Mesodermal cell (in vitro differentiated cells): ENCODE data around the gene ABR.

ENCODE experiments used
- H3K27ac ChIP-seq: 2 replicates; pipeline ENCODE4 v1.7.0; 2013; ENCODE audit warnings: mild to moderate bottlenecking, low read depth, low read length, moderate library complexity; ENCODE audit not compliant: severe bottlenecking
- H3K36me3 ChIP-seq: 2 replicates; pipeline ENCODE4 v1.7.1; 2013; ENCODE audit warnings: mild to moderate bottlenecking, low read length, moderate library complexity; ENCODE audit not compliant: control insufficient read depth, insufficient read depth
- H3K4me1 ChIP-seq: one replicate; pipeline ENCODE4 v1.7.1; 2013; ENCODE audit warnings: mild to moderate bottlenecking, low read length; ENCODE audit not compliant: insufficient read depth, control insufficient read depth, poor library complexity, severe bottlenecking
- H3K4me3 ChIP-seq: 2 replicates; pipeline ENCODE4 v1.7.0; 2013; ENCODE audit warnings: low read length, control low read depth, mild to moderate bottlenecking; ENCODE audit not compliant: insufficient read depth, poor library complexity, severe bottlenecking; ENCODE audit errors: extremely low read depth
- H3K9me3 ChIP-seq: 2 replicates; pipeline ENCODE4 v1.7.1; 2013; ENCODE audit warnings: mild to moderate bottlenecking, low read length, moderate library complexity; ENCODE audit not compliant: control insufficient read depth
- WGBS, 2 experiments: methylation state at CpG; one replicate each; pipeline ENCODE4 v1.1.5; 2013; ENCODE audit warnings: missing lambda C conversion rate in 2 of 2; ENCODE audit not compliant: insufficient coverage in 2 of 2; 5-methylcytosine and 5-hydroxymethylcytosine counted together

Gene ABR

DNA sequence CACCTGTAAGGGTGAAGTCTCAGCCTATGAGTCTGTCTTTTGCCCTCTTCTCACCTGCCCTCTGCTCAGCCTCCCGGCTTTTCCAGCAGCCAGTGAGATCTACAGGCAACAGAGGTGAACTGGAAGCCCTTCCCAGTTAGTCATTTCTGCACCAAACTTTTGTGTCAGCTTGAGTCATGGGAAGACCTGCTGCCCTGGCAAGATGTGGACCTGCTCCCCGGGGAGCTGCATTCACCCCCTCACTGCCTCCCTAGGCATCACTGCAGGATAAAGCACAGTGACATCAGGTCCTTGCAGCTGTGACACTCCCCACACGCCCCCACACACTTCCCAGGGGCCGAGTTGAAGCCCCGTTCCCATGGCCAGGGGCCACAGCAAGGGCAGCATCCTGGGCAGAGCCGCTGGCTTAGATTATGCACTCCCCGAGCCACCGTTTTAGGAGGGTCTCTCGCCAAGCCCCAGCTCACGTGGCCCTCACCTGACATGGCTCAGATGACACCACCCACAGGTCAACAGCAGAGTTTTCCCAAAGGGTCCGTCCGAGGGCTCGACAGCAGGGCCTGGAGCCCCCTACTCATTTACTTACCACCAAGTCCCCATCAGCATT is 6.5 kb upstream of the ABR start:
- no peak overlapping the region for H3K4me3 ChIP-seq
- WGBS, 2 experiments, result 84% methylated on average over 11 to 13 of the region's 13 CpGs
- no peaks in the 10 kb centered on the region for H3K36me3 ChIP-seq

DNA sequence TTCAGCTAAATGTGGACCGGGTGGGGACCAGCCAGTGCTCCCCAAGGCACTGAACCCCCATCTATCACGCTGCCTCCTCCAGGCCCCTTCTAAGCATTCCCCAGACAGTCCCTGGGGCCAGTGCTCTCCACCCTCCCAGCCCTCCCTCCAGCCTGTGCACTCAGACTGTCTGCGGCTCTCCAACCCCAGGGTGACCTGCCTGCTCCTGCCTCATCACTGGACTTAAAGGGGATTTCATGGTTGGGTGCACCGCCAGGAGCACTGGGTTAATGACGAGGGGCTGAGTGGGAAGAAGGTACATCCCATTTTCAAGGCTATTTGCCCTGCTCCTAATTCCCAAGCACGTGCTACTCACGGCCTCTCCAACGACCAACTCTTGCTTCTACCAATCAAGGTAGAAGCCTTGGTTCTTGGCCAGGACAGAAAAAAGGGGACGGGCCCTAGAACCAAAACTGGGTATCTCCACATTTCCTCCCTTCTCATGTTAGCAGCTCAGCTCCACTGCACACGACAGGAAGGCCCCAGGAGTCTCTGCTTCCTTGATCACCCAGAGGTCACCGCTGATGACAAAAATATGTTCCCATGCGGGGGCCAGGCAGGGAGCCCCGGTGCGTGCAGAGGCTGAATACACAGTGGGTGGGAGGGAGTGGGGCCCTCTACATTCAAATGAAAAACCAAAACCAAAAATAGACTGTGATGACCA is 3.5 kb upstream of the ABR start:
- Histone ChIP-seq H3K4me3 (no peak overlapping the region), H3K27ac (no peak overlapping the region), H3K36me3 (no peaks in the 10 kb centered on the region), H3K9me3 (no peaks in the 10 kb centered on the region), H3K4me1 (peaks cover 23% of the 10 kb centered on the region)
- WGBS, 2 experiments, result 76 to 86% methylated on average over 8 to 10 of the region's 14 CpGs

More for the DNA sequence above, 6.5 kb upstream of the ABR start:
- Histone ChIP-seq H3K4me1 (peaks cover 9% of the 10 kb centered on the region), H3K9me3 (no peaks in the 10 kb centered on the region), H3K27ac (no peak overlapping the region)

DNA sequence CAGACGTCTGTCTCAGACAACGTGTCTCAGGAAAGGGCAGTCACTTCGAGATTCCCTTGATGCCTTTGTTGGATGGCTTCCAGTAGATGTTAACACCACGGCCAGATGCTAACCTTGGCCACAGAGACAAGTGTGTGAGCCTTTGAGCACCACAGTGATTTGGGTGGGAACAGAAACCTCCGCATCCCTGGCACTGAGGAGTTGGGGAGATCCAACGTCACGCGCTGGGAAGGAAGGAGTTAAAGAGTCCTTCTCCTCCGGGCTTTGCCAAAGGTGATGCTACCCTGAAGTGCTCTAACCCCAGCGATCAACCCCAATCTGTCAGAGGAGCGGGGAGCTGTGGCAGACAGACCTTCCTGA is 3.0 kb upstream of the ABR start:
- Histone ChIP-seq H3K9me3 (no peaks in the 10 kb centered on the region), H3K27ac (no peak overlapping the region), H3K4me1 (peaks cover 23% of the 10 kb centered on the region), H3K4me3 (no peak overlapping the region), H3K36me3 (no peaks in the 10 kb centered on the region)
- 53 to 65% methylated on average over 6 to 7 of the region's 11 CpGs for WGBS, 2 experiments

- Histone ChIP-seq H3K27ac (peak overlapping the region; percentile 16), H3K4me3 (no peak overlapping the region), H3K9me3 (no peaks in the 10 kb centered on the region), H3K36me3 (no peaks in the 10 kb centered on the region), H3K4me1 (peaks cover 27% of the 10 kb centered on the region)
- 45 to 71% methylated on average over 4 to 7 of the region's 14 CpGs for WGBS, 2 experiments
These were observed 2.0 kb upstream of the ABR start for GRCh38 chr17:1181753-1182137.

DNA sequence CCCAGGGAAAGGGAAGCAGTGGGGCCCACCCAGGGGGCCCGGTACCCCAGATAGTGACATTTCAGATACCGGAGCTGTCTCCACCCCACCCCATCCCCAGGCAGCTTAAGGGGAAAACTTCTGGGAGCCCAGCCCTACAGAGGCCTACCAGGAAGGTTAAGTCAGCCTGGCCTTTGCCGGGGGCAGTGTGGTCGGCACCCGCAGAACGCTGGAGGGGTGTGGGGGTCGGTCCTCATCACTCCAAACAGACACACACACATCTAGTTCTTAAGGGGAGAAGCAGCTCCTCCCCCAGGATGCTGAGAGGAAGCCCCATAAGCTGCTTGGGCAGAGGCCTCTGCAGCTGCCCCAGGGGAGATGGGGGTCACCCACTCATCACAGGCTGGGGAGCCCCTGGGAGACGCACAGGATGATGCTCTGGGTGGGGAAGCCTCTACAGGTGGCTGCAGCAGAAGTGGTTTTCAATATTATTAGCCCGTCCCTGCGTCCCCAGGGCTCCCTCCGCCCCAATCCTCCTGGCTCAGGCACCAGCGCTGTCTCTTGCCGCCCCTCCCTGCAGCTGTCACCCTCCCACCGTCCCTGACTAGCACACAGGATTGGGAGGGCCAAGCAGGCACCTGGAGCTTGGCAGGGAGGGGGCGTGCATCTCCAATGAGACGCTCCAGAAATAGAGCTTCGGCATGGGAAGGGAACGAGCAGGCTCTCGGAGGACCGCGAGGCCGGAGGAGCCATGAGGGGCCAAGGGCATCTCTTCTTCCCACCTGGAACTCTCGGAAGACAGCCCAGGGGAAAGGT is 1.4 kb upstream of the ABR start:
- Histone ChIP-seq H3K9me3 (no peaks in the 10 kb centered on the region), H3K36me3 (no peaks in the 10 kb centered on the region), H3K4me3 (no peak overlapping the region), H3K4me1 (peaks cover 26% of the 10 kb centered on the region), H3K27ac (peak overlapping the region; percentile 16)
- WGBS, 2 experiments, result 34 to 39% methylated on average over 15 to 16 of the region's 23 CpGs

DNA sequence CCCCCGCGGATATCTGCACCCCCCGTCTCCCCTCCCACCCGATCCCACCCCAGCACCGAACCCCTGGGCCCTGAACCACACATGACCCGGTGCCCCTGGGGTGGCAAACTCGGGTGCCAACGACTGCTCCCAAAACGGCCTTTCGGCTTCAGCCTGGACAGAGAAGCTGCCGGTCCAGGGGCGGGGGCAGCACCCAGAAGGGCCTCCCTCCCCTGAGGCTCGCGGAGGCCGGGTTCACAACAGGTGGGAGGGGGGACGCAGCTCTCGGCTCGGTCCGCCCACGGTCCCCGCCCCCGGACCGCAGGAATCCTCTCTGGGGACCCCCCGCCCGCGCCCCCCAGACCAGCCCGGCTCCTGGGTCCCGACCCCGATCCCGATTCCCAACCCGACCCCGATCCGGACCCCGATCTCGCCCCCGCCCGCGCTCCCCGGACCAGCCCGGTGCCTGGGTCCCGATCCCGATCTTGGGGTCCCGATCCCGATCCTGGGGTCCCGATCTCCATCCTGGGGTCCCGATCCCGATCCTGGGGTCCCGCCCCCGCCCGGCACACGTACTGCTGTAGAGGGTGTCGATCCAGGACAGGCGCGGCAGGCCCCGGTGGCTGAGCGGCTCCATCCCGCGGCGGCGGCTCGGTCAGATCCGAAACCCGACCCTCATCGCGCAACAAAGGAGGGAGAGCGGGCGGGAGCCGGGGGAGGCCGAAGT is 516 bp downstream of the ABR start:
- H3K36me3 ChIP-seq, result no peaks in the 10 kb centered on the region
- 1% methylated on average over 45 to 50 of the region's 69 CpGs for WGBS, 2 experiments
- H3K27ac ChIP-seq, result no peak overlapping the region
- H3K9me3 ChIP-seq, result no peaks in the 10 kb centered on the region
- peaks cover 26% of the 10 kb centered on the region for H3K4me1 ChIP-seq
- H3K4me3 ChIP-seq, result peak overlapping the region; percentile 74

DNA sequence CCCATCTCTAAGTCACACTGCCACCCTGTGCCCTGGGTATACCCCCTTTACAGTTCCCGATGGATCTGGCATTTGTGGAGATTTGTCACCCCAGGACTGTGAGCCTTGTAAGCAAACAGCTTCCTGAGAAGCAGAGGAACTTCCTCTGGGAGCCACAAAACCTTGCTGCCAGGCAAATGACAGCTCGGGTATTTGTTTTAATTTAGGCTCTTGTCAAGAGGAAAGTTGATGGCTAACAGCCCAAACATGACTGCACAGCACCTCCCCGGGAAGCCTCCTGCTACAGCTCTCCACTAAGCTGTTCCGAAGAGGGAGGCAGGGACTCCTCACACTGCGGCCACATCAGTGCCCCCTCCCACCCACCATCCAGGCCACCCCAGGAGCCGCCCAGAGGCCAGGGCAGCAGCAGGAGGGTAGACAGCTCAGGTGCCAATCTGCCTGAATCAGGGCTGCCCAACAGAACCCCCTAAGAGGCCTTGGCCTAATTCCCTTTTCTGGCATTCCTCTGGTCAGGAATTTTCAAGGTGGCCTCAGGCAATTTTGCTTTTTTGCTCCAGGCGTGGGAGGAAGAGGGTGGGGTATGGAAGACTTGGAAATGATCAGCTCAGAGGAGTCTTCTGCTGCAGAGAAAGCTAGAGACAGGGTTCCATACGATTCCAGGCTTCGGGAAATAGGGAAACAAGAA is 2.6 kb downstream of the ABR start:
- H3K4me3 ChIP-seq, result no peak overlapping the region
- 74 to 84% methylated on average over 5 of the region's 9 CpGs for WGBS, 2 experiments

GRCh38 chr17:1174263-1174880 is 5.4 kb downstream of the ABR start:
- 88 to 92% methylated on average over 8 to 11 of the region's 11 CpGs for WGBS, 2 experiments
- no peaks in the 10 kb centered on the region for H3K9me3 ChIP-seq
- no peak overlapping the region for H3K4me3 ChIP-seq
- peaks cover 14% of the 10 kb centered on the region for H3K4me1 ChIP-seq
- no peak overlapping the region for H3K27ac ChIP-seq
- H3K36me3 ChIP-seq, result peaks cover 3% of the 10 kb centered on the region

More for the DNA sequence above, 2.6 kb downstream of the ABR start:
- Histone ChIP-seq H3K27ac (peak overlapping the region; percentile 3), H3K4me1 (peaks cover 26% of the 10 kb centered on the region), H3K9me3 (no peaks in the 10 kb centered on the region), H3K36me3 (no peaks in the 10 kb centered on the region)

DNA sequence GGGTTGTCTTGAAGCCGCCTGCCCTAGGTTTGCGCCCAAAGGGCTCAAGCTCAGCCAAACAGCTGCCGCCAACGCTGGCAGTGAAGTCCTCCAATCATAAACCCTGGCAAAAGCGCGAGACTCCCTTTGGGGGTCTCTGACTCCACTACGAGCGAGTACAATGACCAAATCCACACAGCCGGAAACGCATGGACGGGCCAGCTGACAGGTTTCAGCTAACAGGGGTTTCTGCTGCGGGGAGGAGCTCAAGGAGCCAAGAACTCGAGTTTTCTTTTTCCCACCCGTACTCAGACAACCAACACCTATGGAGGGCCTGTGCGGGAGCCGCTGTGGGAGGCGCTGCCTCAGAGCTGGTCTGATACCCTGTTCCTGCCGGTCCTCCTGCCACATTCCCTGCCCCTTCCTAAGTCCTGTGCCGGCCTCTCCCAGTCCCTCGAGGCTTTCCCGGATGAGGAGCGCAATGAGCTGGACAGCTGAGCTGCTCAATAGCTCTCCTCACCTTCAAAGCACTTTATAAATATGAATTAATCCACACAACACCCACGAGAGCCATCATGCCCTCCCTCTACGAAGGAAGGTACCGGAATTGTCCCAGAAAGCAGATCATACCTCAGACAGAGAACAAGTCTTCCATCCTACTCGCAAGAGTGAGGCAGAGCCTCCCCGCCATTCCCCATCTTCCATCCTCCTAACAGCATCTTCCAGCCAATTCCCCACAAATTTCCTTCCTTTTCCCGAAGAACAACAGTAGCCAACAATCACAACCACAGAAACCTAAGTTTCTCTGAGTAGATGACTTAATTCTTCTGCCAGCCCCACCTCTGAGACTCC is 6.1 kb downstream of the ABR start:
- H3K4me3 ChIP-seq, result no peak overlapping the region
- H3K27ac ChIP-seq, result no peak overlapping the region
- H3K36me3 ChIP-seq, result peaks cover 3% of the 10 kb centered on the region
- WGBS, 2 experiments, result 91 to 94% methylated on average over 26 to 27 of the region's 28 CpGs
- peaks cover 12% of the 10 kb centered on the region for H3K4me1 ChIP-seq
- no peaks in the 10 kb centered on the region for H3K9me3 ChIP-seq
